NCI-H1436 treated with DMSO at 0.1 percent for 48 hours (cell line): ENCODE results near the gene MLXIP.

Experiments
- DNase-seq: peaks from one replicate; lab custom pipeline; 2025; lab: John Stamatoyannopoulos, UW

The MLXIP gene

GRCh38 chr12:122079033-122079531 lies 526 bp downstream of the MLXIP start:
- no peak for DNase-seq

- DNase-seq: no peak
Observed at GRCh38 chr12:122079532-122080081, 1.1 kb downstream of the MLXIP start.

GRCh38 chr12:122080149-122081082 lies 1.9 kb downstream of the MLXIP start:
- DNase-seq: no peak

DNA sequence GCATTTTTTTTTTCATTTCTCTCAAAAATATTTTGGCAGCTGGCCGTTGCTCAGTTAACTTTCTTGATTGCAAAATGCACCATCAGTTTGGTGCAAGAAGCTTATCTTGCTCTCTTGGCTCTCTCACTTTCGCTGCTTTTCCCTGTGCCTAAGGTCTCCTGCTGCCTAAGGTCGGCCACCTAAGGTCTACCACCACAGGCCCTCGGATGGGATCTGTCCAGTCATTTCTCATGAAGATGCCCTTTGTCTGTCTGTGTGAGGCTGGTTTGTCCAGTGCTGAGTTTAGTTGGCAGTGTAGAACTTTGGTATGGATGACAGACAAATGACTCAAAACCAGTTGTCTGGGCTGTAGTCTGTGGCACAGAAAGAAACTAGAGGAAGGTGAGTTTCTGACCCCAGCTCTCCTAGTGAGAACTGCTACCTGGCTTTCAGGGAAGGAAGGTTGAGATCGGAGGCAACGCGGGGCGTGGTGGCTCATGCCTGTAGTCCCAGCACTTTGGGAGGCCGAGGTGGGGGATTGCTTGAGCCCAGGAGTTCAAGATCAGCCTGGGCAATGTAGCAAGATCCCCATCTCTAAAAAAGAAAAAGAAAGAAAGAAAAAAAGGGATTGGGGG lies 2.6 kb downstream of the MLXIP start:
- no peak for DNase-seq

- DNase-seq: no peak
Observed at GRCh38 chr12:122081697-122082221, 3.2 kb downstream of the MLXIP start.

DNA sequence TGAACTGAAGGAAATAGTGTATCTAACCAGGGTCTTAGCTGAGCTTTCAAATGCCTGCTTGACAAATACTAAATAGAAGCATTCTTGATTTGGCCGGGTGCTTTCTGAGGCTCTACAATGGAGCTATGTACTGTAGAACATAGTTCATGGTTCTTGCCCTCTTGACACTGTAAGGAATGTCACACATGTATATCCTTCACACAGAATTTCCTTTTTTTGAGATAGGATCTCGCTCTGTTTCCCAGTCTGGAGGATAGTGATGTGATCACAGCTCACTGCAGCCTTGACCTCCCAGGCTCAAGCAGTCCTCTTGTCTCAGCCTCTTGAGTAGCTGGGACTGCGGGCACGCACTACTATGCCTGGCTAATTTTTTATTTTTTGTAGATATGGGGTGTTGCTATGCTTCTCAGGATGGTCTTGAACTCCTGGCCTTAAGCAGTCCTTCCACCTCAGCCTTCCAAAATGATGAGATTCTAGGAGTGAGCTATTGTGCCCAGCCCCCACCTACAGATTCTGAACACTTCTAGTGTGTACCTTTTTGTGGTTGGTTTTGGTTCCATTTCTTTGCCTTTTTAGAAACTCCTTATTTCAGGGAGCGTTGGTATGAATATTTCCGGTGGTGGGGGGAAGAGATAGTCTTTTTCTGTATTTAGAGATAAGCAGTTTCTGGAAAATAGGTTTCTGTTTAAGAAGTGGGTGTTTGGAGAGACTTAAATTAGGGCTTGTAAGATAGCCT lies 4.2 kb downstream of the MLXIP start:
- DNase-seq: no peak

GRCh38 chr12:122084857-122085405 lies 6.4 kb downstream of the MLXIP start:
- no peak for DNase-seq

DNA sequence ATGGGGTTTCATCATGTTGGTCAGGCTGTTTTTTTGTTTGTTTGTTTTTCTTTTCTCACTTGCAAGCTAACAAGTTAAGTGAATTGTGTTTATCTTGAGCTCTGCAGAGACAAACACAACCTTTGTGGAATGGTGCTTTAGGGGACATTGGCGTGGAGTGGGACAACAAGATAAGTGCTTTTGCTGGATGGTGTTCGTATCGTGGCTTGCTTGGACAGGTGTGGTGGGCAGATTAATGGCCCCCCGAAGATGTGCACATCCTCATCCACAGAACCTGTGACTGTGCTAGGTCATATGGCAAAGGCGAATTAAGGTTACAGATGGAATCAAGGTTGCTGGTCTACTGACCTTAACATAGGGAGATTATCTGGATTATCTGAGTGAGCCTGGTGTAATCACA lies 7.0 kb downstream of the MLXIP start:
- no peak for DNase-seq

- DNase-seq: no peak
Observed at GRCh38 chr12:122086116-122086515, 7.6 kb downstream of the MLXIP start.

DNA sequence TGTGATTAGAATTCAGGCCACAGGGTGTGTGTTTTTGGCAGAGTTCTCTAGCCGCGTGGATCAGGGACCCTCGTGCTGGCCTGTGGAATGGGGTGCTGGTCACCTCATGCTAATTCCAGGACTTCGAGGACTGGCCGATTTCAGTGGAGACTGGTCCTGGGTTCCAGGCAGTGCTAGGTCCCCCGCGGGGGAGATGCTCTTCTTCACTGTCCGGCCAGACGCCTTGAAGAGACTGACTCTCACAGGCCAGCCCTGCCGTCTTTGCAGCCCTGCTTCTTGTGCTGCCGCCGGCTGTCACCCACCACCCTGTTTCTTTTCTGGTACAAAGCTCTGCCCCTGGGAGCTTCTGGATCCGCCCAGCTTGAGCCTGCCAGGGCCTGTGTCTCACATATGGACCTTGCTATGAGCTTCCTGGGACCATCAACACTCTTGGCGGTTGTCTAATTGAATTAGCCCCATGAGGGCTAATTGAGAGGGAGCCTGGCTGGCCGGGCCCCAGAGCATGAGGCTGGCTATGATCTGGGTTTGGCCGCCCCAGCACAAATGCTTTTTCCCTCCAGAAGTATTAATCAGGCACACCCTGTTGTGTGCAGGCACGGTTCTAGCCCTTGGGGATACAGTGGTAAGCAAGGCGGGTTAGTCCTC lies 8.2 kb downstream of the MLXIP start:
- no peak for DNase-seq

DNA sequence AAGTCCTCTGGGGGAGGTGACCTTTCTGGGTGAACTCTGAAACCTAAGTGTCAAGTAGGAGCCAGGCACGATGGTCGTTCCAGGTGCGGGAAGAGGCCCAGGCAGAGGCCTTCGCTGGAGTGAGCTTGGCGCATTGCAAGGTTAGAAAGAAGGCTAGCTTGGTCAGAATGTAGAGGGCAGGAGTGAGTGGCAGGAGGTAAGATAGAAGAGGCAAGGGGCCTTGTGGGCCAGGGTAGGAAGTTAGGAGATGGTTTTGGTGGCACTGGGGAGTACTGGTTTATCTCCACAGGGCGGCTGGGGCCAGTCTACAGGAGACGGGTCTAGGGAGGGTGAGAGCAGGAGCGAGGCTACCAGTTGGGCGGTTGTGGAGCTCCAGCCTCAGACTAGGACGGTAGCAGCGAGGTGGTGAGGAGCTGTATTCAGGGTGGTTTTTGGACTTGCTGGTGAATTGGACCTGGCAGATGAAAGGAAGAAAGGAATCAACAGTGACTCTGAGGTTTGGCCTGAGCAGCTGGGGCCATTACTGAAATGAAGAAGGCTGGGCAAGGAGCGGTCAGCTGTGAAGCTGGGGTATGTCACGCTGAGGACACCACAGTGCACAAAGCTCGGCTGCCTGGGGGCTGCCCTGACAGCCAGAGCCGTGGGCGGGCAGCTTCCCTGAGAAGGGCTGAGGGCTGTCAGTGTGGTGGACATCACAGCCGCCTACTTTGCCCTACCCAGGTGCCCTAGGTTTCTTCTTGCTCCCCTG lies 9.0 kb downstream of the MLXIP start:
- no peak for DNase-seq

GRCh38 chr12:122088179-122088810 lies 9.7 kb downstream of the MLXIP start:
- no peak for DNase-seq

DNA sequence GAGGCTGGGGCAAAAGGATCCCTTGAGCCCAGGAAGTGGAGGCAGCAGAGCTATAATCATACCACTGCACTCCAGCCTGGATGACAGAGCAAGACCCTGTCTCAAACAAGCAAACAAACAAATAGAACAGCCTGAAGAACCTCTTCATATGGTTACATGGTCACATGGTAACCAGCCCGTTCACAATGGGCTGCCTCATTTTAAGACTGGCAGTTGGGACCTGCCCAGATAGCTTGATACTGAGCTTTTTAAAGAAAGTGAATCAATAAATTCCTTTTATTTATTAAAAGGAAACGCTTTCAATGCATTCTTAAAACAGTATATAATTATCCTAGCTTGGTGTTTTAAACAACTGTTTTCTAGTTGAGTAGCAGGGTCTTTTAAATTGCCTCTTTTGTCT lies 10.5 kb downstream of the MLXIP start:
- no peak for DNase-seq

DNA sequence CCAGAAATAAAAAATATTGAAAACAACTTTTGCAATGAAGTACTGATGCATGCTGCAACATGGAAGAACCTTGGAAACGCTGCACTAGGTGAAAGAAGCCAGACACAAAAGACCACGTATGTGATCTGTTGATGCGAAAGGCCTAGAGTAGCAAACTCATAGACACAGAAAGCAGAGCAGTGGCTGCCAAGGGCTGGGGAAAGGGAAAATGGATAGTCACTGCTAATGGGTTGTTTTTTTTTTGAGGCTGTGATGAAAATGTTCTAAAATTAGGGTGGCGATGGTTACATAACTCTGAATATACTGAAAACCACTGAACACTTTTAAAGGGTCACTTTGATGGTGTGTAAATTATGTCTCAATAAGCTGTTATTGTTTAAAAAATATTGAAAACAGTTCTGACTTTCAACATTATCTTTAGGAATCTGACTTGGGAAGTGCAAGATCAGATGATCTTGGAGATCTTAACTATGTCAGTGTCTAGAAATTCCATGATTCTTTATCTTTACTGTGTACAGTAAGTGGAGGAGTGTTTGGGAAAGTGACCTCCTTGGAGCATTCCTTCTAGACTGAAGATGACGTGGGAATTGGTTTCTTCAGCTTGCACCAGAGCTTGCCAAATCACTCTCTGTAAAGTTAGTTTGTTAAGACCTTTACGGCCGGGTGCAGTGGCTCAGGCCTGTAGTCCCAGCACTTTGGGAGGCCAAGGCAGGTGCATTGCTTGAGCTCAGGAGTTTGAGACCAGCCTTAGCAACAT lies 12.4 kb downstream of the MLXIP start:
- DNase-seq: no peak

DNA sequence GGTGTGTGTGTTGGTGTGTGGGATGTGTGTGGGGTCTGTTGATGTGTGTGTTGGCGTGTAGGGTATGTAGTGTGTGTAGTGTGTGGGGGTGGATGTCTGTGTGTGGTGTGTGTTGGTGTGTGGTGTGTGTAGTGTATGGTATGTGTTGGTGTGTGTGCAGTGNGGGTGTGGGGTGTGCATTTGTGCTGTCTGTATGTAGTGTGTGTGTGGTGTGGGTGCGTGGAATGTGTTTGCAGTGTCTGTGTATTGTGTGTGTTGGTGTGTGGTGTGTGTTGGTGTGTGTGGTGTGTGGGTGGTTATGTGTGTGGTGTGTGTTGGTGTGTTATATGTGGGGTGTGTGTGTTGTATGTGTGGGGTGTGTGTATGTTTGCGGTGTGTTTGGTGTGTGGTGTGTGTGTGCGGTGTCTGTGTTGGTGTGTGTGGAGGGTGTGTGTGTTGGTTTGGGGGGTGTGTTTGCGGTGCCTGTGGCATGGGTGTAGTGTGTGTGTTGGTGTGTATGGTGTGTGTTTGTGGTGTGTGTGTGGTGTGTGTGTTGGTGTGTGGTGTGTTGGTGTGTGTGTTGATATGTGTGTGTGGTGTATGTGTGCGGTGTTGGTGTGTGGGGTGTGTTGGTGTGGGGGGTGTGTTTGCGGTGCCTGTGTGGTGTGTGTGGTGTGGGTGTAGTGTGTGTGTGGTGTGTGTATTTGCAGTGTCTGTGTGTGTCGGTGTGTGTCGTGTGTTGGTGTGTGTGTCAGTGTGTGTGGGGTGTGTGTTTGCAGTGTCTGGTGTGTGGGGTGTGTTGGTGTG lies 14.7 kb downstream of the MLXIP start:
- no peak for DNase-seq

- DNase-seq: no peak
Observed at GRCh38 chr12:122094137-122094734, 15.7 kb downstream of the MLXIP start.

DNA sequence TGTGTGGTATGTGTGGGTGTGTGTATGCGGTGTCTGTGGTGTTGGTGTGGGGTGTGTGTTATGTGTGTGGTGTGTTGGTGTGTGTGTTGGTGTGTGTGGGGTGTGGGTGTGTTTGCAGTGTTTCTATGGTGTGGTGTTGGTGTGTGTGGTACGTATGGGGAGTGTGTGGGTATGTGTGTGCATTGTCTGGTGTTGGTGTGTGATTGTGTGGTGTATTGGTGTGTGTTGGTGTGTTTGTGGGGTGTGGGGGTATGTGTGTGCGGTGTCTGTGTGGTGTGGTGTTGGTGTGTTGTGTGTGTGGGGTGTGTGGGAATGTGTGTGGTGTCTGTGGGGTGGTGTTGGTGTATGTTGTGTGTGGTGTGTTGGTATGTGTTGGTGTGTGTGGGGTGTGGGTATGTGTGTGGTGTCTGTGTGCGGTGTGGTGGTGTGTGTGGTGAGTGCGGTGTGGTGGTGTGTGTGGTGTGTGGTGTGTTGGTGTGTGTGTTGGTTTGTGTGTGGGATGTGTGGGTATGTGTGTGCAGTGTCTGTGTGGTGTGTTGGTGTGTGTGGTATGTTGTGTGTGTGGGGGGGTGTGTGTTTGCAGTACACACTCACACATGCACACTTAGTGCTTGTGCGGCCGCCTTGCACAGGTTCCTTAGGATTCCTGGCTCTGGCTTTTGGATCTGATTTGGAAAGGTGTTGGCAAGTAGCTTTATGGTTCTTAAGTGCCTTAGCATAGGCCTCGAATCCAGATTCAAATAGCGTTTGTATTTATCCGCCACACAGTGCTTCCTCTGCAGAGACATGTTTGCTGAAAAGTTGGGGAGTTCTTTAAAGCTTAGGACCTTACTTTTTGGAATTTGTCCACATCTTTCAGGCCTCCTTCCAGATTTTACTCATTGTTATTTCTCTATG lies 16.4 kb downstream of the MLXIP start:
- no peak for DNase-seq
